Erythroblast (primary cell): Measurements from ENCODE around the gene OTOP3.
"Not testable (repeated sequence)": the region's sequence is repeated elsewhere in the genome, so short reads cannot be mapped to it uniquely, and the experiment has no call there.

Source experiments
- DNase-seq, 2 experiments: peaks; one replicate each; lab custom pipeline; 2025; lab: John Stamatoyannopoulos, UW
- GATA1 ChIP-seq: IDR thresholded peaks from 2 replicates; pipeline ENCODE4 v1.6.1; 2011; ENCODE audit warnings: low read depth, mild to moderate bottlenecking, control low read depth, low read length, moderate library complexity
- POLR2A ChIP-seq: IDR thresholded peaks from 2 replicates; pipeline ENCODE4 v1.6.1; 2011; ENCODE audit warnings: mild to moderate bottlenecking, low read length

Gene OTOP3

DNA sequence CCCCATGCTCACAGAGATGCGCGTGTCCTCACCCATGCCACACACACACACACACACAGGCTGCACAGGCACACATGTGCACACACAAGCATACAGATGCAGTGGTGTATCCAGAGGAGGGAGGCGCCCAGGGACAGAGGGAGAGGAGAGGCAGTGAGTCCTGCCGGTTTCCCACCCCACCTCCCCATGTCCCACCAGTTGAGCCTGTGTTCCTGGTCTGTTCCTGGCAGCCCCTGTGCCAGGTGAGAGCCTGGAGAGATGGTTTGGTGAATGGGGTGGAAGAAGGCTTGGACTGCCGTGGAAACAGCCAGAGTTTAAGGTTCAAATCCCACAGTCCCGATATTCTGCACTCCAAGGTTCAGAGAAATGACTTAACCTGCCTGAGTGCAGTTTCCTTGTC is 32.0 kb upstream of the OTOP3 start:
- TF ChIP-seq GATA1 = no peak
- TF ChIP-seq POLR2A = no peak
- no peak for DNase-seq

DNA sequence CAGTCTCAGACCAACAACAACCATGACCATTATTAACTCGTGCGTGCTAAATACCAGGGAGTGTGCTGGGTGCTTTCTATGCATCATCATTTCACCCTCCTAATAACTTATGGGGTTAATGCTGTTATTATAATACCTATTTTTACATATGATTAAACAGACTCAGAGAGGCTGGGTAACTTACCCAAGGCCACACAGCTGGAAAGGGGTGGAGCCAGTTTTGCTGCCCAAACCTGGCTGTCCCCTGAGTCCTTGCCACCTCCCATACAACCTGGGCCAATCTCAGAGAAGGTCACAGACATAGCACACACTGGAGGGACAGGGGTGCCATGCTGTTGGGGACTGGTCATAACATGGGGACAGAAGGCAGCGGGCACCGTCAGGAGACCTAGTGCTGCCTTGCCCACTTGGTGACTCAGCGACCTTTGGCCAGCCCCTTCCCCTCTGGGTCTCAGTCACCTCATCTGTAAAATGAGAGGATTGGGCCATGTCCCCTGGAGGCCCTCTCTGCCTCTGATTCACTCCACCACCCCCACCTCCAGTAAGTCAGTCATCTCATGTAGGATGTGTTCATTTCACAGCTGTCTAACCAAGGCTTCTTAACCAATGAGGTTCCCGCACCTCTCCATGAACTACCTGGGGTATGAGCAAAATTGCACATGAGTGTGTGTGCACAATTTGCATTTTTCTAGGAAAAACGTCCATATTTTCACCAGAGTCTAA is 30.9 kb upstream of the OTOP3 start:
- DNase-seq = no peak
- TF ChIP-seq GATA1 (no peak), POLR2A (no peak)

DNA sequence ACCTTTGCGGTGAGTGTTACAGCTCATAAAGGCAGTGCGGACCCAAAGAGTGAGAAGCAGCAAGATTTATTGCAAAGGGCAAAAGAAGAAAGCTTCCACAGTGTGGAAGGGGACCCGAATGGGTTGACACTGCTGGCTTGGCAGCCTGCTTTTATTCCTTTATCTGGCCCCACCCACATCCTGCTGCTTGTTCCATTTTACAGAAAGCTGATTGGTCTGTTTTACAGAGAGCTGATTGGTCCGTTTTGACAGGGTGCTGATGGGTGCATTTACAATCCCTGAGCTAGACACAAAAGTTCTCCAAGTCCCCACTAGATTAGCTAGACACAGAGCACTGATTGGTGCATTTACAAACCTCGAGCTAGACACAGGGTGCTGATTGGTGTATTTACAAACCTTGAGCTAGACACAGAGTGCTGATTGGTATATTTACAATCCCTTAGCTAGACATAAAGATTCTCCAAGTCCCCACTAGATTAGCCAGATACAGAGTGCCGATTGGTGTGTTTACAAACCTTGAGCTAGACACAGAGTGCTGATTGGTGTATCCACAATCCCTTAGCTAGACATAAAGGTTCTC is 29.4 kb upstream of the OTOP3 start:
- DNase-seq = not testable (repeated sequence)

- TF ChIP-seq POLR2A = no peak
- TF ChIP-seq GATA1 = no peak
- no peak for DNase-seq
These were observed 28.7 kb upstream of the OTOP3 start for GRCh38 chr17:74907012-74907411.

- DNase-seq = not testable (repeated sequence)
These were observed 26.6 kb upstream of the OTOP3 start for GRCh38 chr17:74909097-74909496.

- not testable (repeated sequence) for DNase-seq
These were observed 24.3 kb upstream of the OTOP3 start for GRCh38 chr17:74911423-74911822.

GRCh38 chr17:74916136-74916850 is 19.4 kb upstream of the OTOP3 start:
- TF ChIP-seq GATA1 (no peak), POLR2A (no peak)

DNA sequence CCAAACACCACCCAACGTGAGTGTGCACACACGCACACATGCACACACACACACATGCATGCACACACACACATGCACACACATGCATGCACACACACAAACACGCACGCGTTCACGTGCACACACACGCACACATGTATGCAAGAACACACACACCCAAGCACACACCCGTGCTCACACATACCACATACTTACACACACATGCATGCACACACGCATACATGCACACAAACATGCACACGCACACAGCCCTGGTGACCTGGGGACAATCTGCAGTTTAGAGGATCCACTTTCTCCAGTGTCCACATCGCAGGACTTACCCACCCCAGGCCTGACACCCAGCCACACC is 18.9 kb upstream of the OTOP3 start:
- no peak for TF ChIP-seq GATA1
- no peak for DNase-seq

More at GRCh38 chr17:74916136-74916850, 19.4 kb upstream of the OTOP3 start:
- no peak for DNase-seq

DNA sequence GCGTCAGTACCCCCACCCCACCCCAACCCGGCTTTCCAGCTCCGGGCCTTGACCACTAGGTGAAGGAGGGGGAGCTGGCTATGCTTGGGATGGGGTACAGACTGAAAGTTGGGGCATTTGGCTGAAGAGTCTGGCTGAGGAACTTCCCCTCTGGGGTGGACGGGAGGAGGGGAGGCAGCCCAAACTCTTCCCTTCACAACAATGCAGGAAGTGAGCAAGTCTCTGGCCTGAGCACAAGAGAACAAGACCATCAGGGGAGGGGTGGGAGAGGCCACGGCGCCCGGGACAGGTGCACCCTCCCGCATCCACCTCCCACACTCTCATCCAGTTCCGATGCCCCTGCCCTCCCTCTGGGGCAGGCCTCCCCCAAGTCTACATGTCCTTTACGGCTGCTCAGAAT is 18.3 kb upstream of the OTOP3 start:
- no peak for DNase-seq
- TF ChIP-seq GATA1 (no peak), POLR2A (no peak)

DNA sequence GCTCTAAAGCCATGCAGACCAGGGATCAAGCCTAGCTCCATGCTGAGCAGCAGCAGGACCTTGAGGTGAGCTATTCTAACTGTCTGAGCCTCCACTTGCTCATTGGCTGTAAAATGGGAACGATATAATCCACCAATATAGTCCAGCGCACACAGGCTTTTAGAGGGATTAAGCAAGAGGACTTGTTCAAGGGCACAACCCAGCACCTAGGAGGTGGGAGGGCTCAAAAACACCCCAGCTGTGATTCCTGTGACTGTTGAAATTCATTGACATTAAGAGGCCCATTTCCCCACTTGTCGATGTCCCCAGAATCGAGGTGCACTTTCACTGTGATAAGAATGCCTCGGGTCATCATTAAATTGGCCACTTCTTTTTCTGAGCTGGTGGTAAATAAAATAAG is 16.8 kb upstream of the OTOP3 start:
- TF ChIP-seq GATA1 = no peak
- no peak for TF ChIP-seq POLR2A
- DNase-seq = no peak

GRCh38 chr17:74919440-74920305 is 16.0 kb upstream of the OTOP3 start:
- peak; percentile 30 to 37 for DNase-seq
- TF ChIP-seq GATA1 (no peak), POLR2A (no peak)

- DNase-seq = no peak
- TF ChIP-seq POLR2A (no peak), GATA1 (no peak)
These were observed 15.4 kb upstream of the OTOP3 start for GRCh38 chr17:74920306-74920620.

GRCh38 chr17:74920642-74921025 is 15.1 kb upstream of the OTOP3 start:
- TF ChIP-seq GATA1 (no peak), POLR2A (no peak)
- DNase-seq = no peak

GRCh38 chr17:74921026-74921681 is 14.5 kb upstream of the OTOP3 start:
- TF ChIP-seq POLR2A (no peak), GATA1 (no peak)
- no peak for DNase-seq
